Bone marrow (tissue), 2 donors: ENCODE data around the gene EBF3.

Experiments
- DNase-seq, 2 donors: peaks; one replicate each; lab custom pipeline; 2025; lab: John Stamatoyannopoulos, UW

Gene EBF3

GRCh38 chr10:129912166-129912917 lies 51.7 kb downstream of the EBF3 start:
- DNase-seq = no peak

- DNase-seq = no peak
These were observed 52.5 kb downstream of the EBF3 start for GRCh38 chr10:129911451-129912165.

- DNase-seq = no peak
These were observed 53.2 kb downstream of the EBF3 start for GRCh38 chr10:129910861-129911260.

- DNase-seq = no peak
These were observed 54.4 kb downstream of the EBF3 start for GRCh38 chr10:129909531-129910256.

GRCh38 chr10:129909080-129909479 lies 55.0 kb downstream of the EBF3 start:
- no peak for DNase-seq

GRCh38 chr10:129908406-129908805 lies 55.7 kb downstream of the EBF3 start:
- no peak for DNase-seq

- no peak for DNase-seq
These were observed 58.5 kb downstream of the EBF3 start for GRCh38 chr10:129905553-129905952.

- no peak for DNase-seq
These were observed 59.8 kb downstream of the EBF3 start for GRCh38 chr10:129904323-129904722.

- no peak for DNase-seq
These were observed 62.6 kb downstream of the EBF3 start for GRCh38 chr10:129901389-129902006.

GRCh38 chr10:129900825-129901224 lies 63.2 kb downstream of the EBF3 start:
- DNase-seq = no peak

GRCh38 chr10:129899276-129900130 lies 64.6 kb downstream of the EBF3 start:
- DNase-seq = no peak

- no peak for DNase-seq
These were observed 65.3 kb downstream of the EBF3 start for GRCh38 chr10:129898706-129899268.

- no peak for DNase-seq
These were observed 66.0 kb downstream of the EBF3 start for GRCh38 chr10:129897871-129898626.

GRCh38 chr10:129896860-129897200 lies 67.2 kb downstream of the EBF3 start:
- DNase-seq = no peak

GRCh38 chr10:129896136-129896859 lies 67.8 kb downstream of the EBF3 start:
- DNase-seq = no peak

- DNase-seq = no peak
These were observed 68.3 kb downstream of the EBF3 start for GRCh38 chr10:129895811-129896135.

- no peak for DNase-seq
These were observed 69.4 kb downstream of the EBF3 start for GRCh38 chr10:129894698-129895097.

GRCh38 chr10:129893104-129894089 lies 70.7 kb downstream of the EBF3 start:
- no peak for DNase-seq
